ENCODE data around the gene UNC5B.
A peak's percentile ranks its signal among the peaks of the same experiment; 100 is the strongest.

Gene UNC5B

GRCh38 chr10:71234004-71234894, 21.9 kb downstream of the UNC5B start:
- TF ChIP-seq, protein P1, sequence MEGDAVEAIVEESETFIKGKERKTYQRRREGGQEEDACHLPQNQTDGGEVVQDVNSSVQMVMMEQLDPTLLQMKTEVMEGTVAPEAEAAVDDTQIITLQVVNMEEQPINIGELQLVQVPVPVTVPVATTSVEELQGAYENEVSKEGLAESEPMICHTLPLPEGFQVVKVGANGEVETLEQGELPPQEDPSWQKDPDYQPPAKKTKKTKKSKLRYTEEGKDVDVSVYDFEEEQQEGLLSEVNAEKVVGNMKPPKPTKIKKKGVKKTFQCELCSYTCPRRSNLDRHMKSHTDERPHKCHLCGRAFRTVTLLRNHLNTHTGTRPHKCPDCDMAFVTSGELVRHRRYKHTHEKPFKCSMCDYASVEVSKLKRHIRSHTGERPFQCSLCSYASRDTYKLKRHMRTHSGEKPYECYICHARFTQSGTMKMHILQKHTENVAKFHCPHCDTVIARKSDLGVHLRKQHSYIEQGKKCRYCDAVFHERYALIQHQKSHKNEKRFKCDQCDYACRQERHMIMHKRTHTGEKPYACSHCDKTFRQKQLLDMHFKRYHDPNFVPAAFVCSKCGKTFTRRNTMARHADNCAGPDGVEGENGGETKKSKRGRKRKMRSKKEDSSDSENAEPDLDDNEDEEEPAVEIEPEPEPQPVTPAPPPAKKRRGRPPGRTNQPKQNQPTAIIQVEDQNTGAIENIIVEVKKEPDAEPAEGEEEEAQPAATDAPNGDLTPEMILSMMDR (IDR thresholded peaks at IDR 0.05): no peak
- Mint-ChIP-seq H3K4me1 (peaks cover 100% of the 10 kb centered on the region), H3K9me3 (no peaks in the 10 kb centered on the region), H3K27me3 (ENCODE audit: low read depth, poor library complexity) (no peaks in the 10 kb centered on the region), H3K27ac (peak overlapping the region; percentile 99), H3K4me3 (peak overlapping the region; percentile 54), H3K36me3 (ENCODE audit: low read depth) (no peaks in the 10 kb centered on the region)
- no peak for DNase-seq

DNA sequence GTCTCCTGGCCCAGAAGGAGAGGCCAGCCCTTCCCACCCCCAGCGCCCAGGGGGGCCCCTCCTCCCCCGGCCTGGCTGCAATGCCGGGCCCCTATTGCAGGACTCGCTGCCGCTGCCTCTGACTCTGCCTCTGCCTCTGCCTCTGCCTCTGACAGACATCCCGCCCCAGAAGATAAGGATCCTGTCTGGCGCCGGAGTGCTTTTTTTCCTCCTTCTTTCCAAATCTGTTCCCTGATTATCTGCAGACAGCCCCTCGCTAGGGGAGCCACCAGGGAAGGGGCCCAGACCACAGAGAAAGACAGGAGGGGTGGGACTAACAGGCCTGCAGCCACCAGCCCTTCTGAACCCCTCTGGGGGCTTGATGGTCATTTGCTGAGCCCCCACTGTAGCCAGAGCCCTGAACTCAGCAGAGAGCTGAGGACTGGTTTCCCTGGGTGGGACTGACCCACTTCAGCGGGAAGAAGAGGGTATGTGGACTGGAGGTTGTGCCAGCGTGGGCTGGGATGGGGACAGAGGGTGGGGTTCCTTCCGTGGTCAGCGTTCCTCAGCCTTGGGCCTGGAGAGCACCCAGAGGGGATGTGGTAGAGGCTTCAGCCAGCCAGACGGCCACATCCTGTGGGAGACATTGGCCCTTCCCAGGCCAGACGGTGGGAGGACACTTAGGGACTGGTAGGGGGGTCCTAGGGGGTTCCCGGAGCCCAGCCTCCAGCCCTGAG, 22.8 kb downstream of the UNC5B start:
- TF ChIP-seq, protein P1 (IDR thresholded peaks at IDR 0.05): no peak
- Mint-ChIP-seq H3K27me3 (ENCODE audit: low read depth, poor library complexity) (no peaks in the 10 kb centered on the region), H3K27ac (peak overlapping the region; percentile 99), H3K9me3 (no peaks in the 10 kb centered on the region), H3K36me3 (ENCODE audit: low read depth) (no peaks in the 10 kb centered on the region), H3K4me1 (peaks cover 99% of the 10 kb centered on the region), H3K4me3 (peak overlapping the region; percentile 73)
- DNase-seq: peak; percentile 43

DNA sequence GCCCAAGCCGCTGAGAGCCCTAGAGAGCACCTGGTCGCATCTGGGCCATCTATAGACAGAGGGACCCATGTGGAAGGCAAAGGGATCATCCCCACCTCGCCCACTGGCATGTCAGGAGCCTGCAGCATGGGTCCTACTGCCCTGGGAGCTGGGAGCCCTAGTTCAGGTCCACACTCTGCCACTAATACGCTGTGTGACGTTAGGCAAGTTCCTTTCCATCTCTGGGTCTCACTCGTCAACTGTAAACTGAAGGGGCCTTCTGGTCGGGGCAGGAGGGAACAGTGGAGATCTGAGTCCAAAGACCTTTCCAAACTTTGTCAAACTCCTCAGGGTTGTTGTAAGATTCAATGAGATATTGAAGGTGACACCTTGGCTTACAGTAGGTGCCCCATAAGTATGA, 23.4 kb downstream of the UNC5B start:
- no peaks in the 10 kb centered on the region for H3K27me3 Mint-ChIP-seq (ENCODE audit: low read depth, poor library complexity)
- H3K27ac Mint-ChIP-seq: peak overlapping the region; percentile 98
- H3K9me3 Mint-ChIP-seq: no peaks in the 10 kb centered on the region
- H3K4me1 Mint-ChIP-seq: peaks cover 99% of the 10 kb centered on the region
- H3K4me3 Mint-ChIP-seq: peak overlapping the region; percentile 47
- TF ChIP-seq, protein P1 (IDR thresholded peaks at IDR 0.05): no peak
- no peaks in the 10 kb centered on the region for H3K36me3 Mint-ChIP-seq (ENCODE audit: low read depth)
- DNase-seq: no peak

DNA sequence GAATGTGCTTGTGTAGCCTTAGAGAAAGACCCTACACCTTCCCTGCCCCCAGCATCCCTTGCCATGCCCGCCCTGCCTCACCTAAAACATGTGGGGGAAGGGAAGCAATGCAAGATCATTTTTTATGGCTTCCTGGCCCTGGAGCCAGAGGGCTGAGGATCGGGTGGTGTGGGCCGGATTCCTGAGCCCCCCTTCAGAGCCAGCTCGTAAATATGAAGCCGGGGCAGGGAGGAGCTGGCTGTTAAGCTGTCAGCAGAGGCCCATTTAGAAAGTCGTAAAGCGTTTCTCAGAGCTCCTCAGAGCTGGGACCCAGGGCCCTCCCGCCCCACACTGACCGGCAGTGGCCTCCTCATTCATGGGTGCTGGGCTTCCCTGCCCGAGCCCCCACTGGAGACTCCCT, 23.9 kb downstream of the UNC5B start:
- Mint-ChIP-seq H3K4me1 (peaks cover 99% of the 10 kb centered on the region), H3K27ac (peak overlapping the region; percentile 98), H3K36me3 (ENCODE audit: low read depth) (no peaks in the 10 kb centered on the region), H3K4me3 (peak overlapping the region; percentile 47), H3K27me3 (ENCODE audit: low read depth, poor library complexity) (no peaks in the 10 kb centered on the region), H3K9me3 (no peaks in the 10 kb centered on the region)
- TF ChIP-seq, protein P1 (IDR thresholded peaks at IDR 0.05): no peak
- DNase-seq: peak; percentile 80

DNA sequence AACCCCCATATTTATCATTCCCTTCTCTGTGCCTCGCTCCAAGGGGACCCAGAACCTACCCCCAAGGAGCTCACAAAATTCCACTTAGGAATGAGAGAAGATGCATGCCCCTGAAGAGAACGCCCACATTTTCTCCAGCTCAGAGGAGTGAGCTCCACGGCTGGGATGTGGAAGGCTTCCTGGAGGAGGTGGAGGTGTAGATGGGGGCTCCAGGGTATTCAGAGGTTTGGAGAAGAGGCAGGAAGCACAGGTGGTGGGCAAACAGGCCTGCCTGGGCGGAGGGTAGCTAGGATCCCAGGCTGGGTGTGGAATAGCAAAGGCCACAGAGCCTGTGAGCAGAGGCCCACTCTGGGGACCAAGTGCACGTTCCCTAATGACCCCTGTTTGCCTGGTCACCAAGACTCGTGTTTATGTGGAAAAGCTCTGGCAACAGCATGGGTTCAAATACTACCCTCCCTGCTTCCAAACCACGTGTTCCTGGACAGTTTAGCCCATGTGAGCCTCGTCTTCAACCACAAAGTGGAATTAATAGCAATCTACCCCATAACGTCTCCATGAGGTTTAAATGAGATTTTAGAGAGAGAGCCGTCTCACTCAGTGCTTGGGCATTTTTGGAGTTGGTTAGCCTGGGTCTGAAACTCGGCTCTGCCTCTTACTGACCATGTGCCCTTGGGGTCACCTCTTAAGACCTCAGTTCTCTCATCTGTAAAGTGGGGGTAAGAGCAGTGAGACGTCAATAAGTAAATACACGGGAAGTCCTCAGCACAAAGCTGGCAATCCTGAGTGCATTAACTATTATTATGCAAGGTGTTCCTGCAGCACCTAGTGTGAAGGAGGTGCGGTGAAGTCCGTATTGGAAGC, 24.7 kb downstream of the UNC5B start:
- peak overlapping the region; percentile 98 for H3K27ac Mint-ChIP-seq

More for the DNA sequence above, 24.7 kb downstream of the UNC5B start:
- Mint-ChIP-seq H3K4me1 (peaks cover 99% of the 10 kb centered on the region), H3K9me3 (no peaks in the 10 kb centered on the region), H3K4me3 (peak overlapping the region; percentile 47), H3K27me3 (ENCODE audit: low read depth, poor library complexity) (no peaks in the 10 kb centered on the region), H3K36me3 (ENCODE audit: low read depth) (no peaks in the 10 kb centered on the region)
- no peak for DNase-seq
- TF ChIP-seq, protein P1 (IDR thresholded peaks at IDR 0.05): no peak

Measured in nephron progenitor cell (in vitro differentiated cells).